Activated CD4-positive, CD25-positive, alpha-beta regulatory T cell treated with anti-CD3 and anti-CD28 coated beads, Interleukin-2, amount 50 U/mL, for 24 hours (primary cell): ENCODE results near the gene SPEM3.
A peak's percentile ranks its signal among the peaks of the same experiment; 100 is the strongest.

Source experiments
- ATAC-seq, 2 donors: fragments of 150-1000 bp; cut with Tn5 transposase; one replicate each; pipeline ENCODE4 v1.10.0; 2021; ENCODE audit warnings: mild to moderate bottlenecking in 1 of 2, moderate library complexity in 1 of 2

SPEM3 gene

GRCh38 chr17:7423679-7424078, 5.0 kb upstream of the SPEM3 start:
- no peak for ATAC-seq

GRCh38 chr17:7425316-7425715, 3.3 kb upstream of the SPEM3 start, which contains the start of gene SPEM2:
Gene SPEM2 (plus strand): TSS chr17:7425616. CDS start chr17:7425689, 73 bp downstream.
- no peak for ATAC-seq

GRCh38 chr17:7425756-7426155, 2.9 kb upstream of the SPEM3 start:
- ATAC-seq, result no peak

GRCh38 chr17:7426203-7426863, 2.3 kb upstream of the SPEM3 start:
- ATAC-seq, result no peak

GRCh38 chr17:7426896-7427489, 1.7 kb upstream of the SPEM3 start:
- ATAC-seq, result no peak

- no peak for ATAC-seq
Observed at GRCh38 chr17:7427549-7427948, 1.1 kb upstream of the SPEM3 start.

GRCh38 chr17:7429722-7430121, 1.1 kb downstream of the SPEM3 start:
- ATAC-seq, result no peak

GRCh38 chr17:7431231-7431630, 2.6 kb downstream of the SPEM3 start:
- ATAC-seq, result no peak

- no peak for ATAC-seq
Observed at GRCh38 chr17:7432296-7432695, 3.6 kb downstream of the SPEM3 start.

GRCh38 chr17:7435676-7436555, 7.3 kb downstream of the SPEM3 start:
- peak; percentile 6 to 7 for ATAC-seq

- ATAC-seq, result peak; percentile 72 to 75
Observed at GRCh38 chr17:7436556-7437368, 8.1 kb downstream of the SPEM3 start.

- ATAC-seq, result no peak
Observed at GRCh38 chr17:7437369-7437863, 8.8 kb downstream of the SPEM3 start.

- no peak for ATAC-seq
Observed at GRCh38 chr17:7437950-7438614, 9.4 kb downstream of the SPEM3 start.

- ATAC-seq, result no peak
Observed at GRCh38 chr17:7438656-7439460, 10.2 kb downstream of the SPEM3 start.

GRCh38 chr17:7439462-7440112, 10.9 kb downstream of the SPEM3 start, which contains the start of gene FGF11:
Gene FGF11 (plus strand): TSS chr17:7439512. CDS start chr17:7439621, 109 bp downstream.
- ATAC-seq, result no peak

- no peak for ATAC-seq
Observed at GRCh38 chr17:7440113-7440833, 11.6 kb downstream of the SPEM3 start.

- ATAC-seq, result no peak
Observed at GRCh38 chr17:7440834-7441195, 12.2 kb downstream of the SPEM3 start.

- ATAC-seq, result no peak
Observed at GRCh38 chr17:7441266-7441665, 12.6 kb downstream of the SPEM3 start.

GRCh38 chr17:7442142-7442541, 13.5 kb downstream of the SPEM3 start:
- ATAC-seq, result no peak
